SJSA1 (cell line): Measurements from ENCODE around the gene DNAJB11. TPM values are rescaled to one million over a fixed set of nuclear protein-coding genes. Genes with fewer than 3 reads are reported as not detected.
A peak's percentile ranks its signal among the peaks of the same experiment; 100 is the strongest.

Experiments
- DNase-seq, 2 experiments: peaks; one replicate each; pipeline ENCODE4 v3.0.0-alpha.2; 2015 to 2020; ENCODE audit warnings: low spot score in 2 of 2, low read depth in 1 of 2
- H3K27ac ChIP-seq: fragments of 250-450 bp; sonication (Bioruptor Pico); 2 replicates; pipeline ENCODE4 v1.5.1; 2020; ENCODE audit warnings: mild to moderate bottlenecking, moderate library complexity
- H3K27me3 ChIP-seq: fragments of 250-450 bp; sonication (Bioruptor Pico); replicated peaks from 2 replicates; pipeline ENCODE4 v1.5.1; 2020; ENCODE audit warnings: mild to moderate bottlenecking, moderate library complexity
- H3K36me3 ChIP-seq: fragments of 250-450 bp; sonication (Bioruptor Pico); 2 replicates; pipeline ENCODE4 v1.5.1; 2020; ENCODE audit warnings: mild to moderate bottlenecking
- H3K4me1 ChIP-seq: fragments of 250-450 bp; sonication (Bioruptor Pico); replicated peaks from 2 replicates; pipeline ENCODE4 v1.6.1; 2021; ENCODE audit warnings: mild to moderate bottlenecking
- H3K4me3 ChIP-seq: fragments of 250-450 bp; sonication (Bioruptor Pico); 2 replicates; pipeline ENCODE4 v1.5.1; 2020; ENCODE audit warnings: mild to moderate bottlenecking
- H3K9me3 ChIP-seq: fragments of 250-450 bp; sonication (Bioruptor Pico); replicated peaks from 2 replicates; pipeline ENCODE4 v1.5.1; 2020; ENCODE audit warnings: mild to moderate bottlenecking
- total RNA-seq: library from RNA; depleted of rRNA; stranded (reverse); fragments of >200 nt; shearing (Covaris generic); gene quantifications from 2 replicates; pipeline ENCODE4 v1.2.3, GENCODE V29; 2014

DNAJB11 gene
- total RNA-seq, 1 experiment from 2014 or later = 152 TPM

DNA sequence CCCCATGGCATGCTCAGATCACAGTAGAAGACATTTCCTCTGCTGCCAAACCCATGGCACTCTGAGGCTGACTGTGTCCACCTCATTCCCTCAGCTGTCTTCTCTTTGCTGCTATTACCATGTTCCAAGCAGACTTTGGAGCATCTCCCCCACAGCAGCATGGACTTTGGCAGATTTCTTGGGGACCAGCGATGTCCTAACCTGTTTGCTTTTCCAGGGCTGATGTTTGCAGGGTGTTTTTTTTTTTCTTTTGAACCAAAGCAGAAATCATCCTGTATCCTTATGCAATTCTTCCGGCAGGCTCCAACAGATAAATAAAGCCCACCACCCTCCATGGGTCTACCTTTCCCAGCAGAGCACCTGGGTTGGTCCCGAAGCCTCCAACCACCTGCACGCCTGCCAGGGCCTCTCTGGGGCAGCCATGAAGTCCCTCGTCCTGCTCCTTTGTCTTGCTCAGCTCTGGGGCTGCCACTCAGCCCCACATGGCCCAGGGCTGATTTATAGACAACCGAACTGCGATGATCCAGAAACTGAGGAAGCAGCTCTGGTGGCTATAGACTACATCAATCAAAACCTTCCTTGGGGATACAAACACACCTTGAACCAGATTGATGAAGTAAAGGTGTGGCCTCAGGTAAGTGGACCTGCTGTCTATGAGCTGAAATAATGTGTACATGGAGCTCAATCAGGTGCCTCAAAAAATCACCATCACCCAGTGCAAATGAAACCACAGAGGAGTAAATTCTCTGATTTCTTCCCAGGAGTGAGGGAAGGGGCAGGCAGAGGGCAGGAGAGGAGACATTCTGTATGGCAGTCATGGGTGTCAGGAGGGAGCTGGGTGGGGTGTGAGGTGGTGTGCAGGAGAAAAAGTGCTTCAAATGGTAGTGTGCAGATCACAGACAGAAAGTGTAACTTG lies 42.5 kb downstream of the DNAJB11 start, which contains the start of gene AHSG:
Gene AHSG (plus strand): TSS at position 340 of the 916 bp plus-strand sequence. CDS start 82 bp downstream, at position 422.
- no peak for DNase-seq
- H3K4me1 ChIP-seq = peaks cover 11% of the 10 kb centered on the region
- H3K36me3 ChIP-seq = no peaks in the 10 kb centered on the region
- no peak within 1 kb of the TSS for H3K27ac ChIP-seq
- peaks cover 6% of the 10 kb centered on the region for H3K27me3 ChIP-seq
- no peaks in the 10 kb centered on the region for H3K9me3 ChIP-seq
- no peak within 1 kb of the TSS for H3K4me3 ChIP-seq

- Histone ChIP-seq H3K36me3 (no peaks in the 10 kb centered on the region), H3K27me3 (peaks cover 6% of the 10 kb centered on the region), H3K4me3 (no peak overlapping the region), H3K4me1 (peaks cover 11% of the 10 kb centered on the region), H3K9me3 (no peaks in the 10 kb centered on the region), H3K27ac (no peak overlapping the region)
- DNase-seq = no peak
Measured at GRCh38 chr3:186613637-186614265, 43.2 kb downstream of the DNAJB11 start.

GRCh38 chr3:186614266-186614596 lies 43.7 kb downstream of the DNAJB11 start:
- no peaks in the 10 kb centered on the region for H3K36me3 ChIP-seq
- H3K4me1 ChIP-seq = peaks cover 11% of the 10 kb centered on the region
- H3K4me3 ChIP-seq = no peak overlapping the region
- no peaks in the 10 kb centered on the region for H3K9me3 ChIP-seq
- peaks cover 6% of the 10 kb centered on the region for H3K27me3 ChIP-seq
- H3K27ac ChIP-seq = no peak overlapping the region
- no peak for DNase-seq

DNA sequence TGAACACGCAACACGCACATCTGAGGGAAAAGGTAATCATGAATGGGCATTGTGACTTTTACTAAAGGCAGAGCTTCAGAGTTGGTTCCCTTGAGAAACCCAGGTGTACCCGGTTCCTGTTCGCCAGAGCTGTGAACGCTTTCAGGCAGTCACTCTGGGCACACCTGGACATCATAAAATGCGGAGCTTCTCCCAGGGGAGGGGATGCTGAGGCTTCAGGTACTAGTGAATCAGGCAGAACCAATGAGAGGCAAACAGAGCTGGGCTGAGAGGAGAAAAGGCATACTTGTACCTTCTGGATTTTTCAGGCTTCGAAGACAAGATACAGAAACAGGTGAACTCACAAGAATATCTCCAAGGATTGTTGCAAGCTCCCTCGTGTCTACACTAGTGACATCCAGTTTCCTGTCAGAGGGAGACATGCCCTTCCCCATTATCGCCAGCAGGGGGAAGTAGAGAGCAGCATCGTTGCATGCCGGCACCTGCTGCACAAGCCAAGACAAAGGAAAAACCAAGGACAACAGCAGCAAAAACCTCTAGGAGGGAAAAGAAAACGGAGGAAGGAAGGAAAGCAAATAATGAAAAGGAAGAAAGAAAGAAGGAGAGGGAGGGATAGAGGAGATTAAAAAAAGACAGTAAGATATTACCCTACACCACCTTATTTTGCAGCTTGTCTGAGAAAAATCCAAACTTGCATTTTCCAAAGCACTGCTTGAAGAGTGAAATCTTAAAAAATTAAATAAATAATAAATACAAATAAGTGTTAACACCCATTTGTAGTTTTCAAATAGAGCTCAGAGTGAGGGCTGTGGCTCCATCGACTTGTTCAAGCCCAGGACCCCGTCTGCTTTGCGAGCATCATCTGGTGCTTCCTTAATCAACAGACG lies 44.3 kb downstream of the DNAJB11 start:
- no peak overlapping the region for H3K27ac ChIP-seq
- peak; percentile 51 to 55 for DNase-seq
- no peaks in the 10 kb centered on the region for H3K9me3 ChIP-seq
- H3K4me3 ChIP-seq = no peak overlapping the region
- no peaks in the 10 kb centered on the region for H3K36me3 ChIP-seq
- peaks cover 6% of the 10 kb centered on the region for H3K27me3 ChIP-seq
- peaks cover 11% of the 10 kb centered on the region for H3K4me1 ChIP-seq

- Histone ChIP-seq H3K9me3 (no peaks in the 10 kb centered on the region), H3K4me1 (peaks cover 11% of the 10 kb centered on the region), H3K4me3 (no peak overlapping the region), H3K36me3 (no peaks in the 10 kb centered on the region), H3K27me3 (peaks cover 6% of the 10 kb centered on the region), H3K27ac (no peak overlapping the region)
- no peak for DNase-seq
Measured at GRCh38 chr3:186616299-186616617, 45.7 kb downstream of the DNAJB11 start.

DNA sequence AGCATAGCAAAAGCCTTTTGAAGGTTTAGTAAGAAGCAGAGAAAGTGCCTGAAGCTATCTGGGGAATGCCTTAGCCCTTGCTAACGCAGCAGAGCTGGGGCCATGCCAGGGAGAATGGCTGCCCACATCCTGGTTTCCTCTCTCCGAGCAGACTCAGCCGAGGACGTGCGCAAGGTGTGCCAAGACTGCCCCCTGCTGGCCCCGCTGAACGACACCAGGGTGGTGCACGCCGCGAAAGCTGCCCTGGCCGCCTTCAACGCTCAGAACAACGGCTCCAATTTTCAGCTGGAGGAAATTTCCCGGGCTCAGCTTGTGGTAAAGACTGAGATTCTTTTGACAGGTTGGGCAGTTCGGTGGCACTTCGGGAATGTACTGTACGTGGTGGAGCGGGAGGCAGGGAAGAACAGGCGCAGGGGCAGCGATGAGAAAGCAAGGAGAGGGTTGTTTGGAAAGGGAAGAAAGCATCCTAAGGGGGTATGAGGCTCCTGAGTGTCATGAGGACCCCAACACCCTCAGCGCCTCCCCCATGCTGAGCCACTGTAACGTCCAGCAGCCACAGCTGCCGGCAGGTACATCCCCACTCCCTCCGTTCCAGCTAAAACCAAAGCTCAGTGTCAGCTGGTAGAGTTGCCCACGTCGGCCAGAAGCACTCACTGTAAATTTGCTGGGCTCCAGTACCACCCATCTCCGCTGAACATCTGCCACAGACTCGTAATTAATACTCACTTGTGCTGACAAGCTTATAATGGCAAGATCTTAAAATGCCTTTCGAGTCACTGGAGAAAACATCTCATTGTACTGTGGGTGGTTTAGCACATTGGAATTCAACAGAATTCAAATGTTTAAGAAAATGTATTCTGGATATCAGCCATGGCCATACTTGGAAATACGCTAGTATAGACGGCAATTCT lies 46.8 kb downstream of the DNAJB11 start:
- peak; percentile 73 to 89 for DNase-seq
- no peak overlapping the region; the same call in 1 of the 2 replicates for H3K4me3 ChIP-seq
- no peak overlapping the region for H3K27ac ChIP-seq
- H3K27me3 ChIP-seq = peaks cover 6% of the 10 kb centered on the region
- H3K9me3 ChIP-seq = no peaks in the 10 kb centered on the region
- H3K4me1 ChIP-seq = peaks cover 11% of the 10 kb centered on the region
- no peaks in the 10 kb centered on the region for H3K36me3 ChIP-seq

DNA sequence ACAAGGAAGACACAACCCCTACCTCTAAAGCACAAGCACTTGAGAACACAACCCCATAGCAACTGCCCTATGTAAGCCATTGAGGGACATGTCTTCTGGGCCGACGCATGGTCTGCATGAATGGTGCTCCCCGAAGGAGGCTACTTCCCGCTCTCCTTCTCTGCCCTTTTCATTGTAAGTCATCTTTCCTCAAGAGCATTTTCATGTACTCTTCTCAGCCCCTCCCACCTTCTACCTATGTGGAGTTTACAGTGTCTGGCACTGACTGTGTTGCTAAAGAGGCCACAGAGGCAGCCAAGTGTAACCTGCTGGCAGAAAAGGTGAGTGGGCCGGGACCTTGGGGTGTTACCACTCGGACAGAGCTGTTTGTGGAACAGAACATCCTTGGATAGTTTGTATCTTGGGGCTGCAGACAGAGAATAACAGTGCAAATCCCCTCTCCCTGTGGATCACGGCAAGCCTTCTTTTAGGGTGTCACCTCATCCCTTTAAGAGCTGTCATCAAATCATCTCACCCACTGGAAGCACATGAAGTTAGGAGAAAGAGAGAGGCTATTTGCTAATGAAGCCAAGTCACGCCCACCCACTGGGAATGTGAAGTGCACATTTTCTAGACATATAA lies 47.9 kb downstream of the DNAJB11 start:
- Histone ChIP-seq H3K36me3 (no peaks in the 10 kb centered on the region), H3K4me1 (peaks cover 11% of the 10 kb centered on the region), H3K27ac (no peak overlapping the region), H3K27me3 (peaks cover 6% of the 10 kb centered on the region), H3K9me3 (no peaks in the 10 kb centered on the region), H3K4me3 (no peak overlapping the region)
- no peak for DNase-seq

DNA sequence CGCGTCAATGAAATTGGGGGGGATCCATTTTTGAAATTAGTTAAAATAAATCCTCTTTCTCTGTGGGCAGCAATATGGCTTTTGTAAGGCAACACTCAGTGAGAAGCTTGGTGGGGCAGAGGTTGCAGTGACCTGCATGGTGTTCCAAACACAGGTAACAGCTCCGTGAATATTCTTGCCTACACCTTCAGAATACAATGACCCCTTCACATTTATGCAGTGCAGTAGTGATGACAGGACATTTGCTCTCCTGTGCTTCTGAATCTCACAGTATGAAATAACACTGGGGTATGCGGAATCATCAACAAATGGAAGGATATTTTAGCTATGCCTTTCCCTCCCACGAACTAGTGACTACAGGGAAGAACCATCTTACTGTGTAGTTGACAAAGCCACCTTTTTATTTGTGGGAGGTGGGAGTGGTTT lies 49.3 kb downstream of the DNAJB11 start:
- Histone ChIP-seq H3K4me1 (peaks cover 11% of the 10 kb centered on the region), H3K4me3 (no peak overlapping the region), H3K36me3 (no peaks in the 10 kb centered on the region), H3K27me3 (peaks cover 6% of the 10 kb centered on the region), H3K27ac (no peak overlapping the region), H3K9me3 (no peaks in the 10 kb centered on the region)
- DNase-seq = no peak

DNA sequence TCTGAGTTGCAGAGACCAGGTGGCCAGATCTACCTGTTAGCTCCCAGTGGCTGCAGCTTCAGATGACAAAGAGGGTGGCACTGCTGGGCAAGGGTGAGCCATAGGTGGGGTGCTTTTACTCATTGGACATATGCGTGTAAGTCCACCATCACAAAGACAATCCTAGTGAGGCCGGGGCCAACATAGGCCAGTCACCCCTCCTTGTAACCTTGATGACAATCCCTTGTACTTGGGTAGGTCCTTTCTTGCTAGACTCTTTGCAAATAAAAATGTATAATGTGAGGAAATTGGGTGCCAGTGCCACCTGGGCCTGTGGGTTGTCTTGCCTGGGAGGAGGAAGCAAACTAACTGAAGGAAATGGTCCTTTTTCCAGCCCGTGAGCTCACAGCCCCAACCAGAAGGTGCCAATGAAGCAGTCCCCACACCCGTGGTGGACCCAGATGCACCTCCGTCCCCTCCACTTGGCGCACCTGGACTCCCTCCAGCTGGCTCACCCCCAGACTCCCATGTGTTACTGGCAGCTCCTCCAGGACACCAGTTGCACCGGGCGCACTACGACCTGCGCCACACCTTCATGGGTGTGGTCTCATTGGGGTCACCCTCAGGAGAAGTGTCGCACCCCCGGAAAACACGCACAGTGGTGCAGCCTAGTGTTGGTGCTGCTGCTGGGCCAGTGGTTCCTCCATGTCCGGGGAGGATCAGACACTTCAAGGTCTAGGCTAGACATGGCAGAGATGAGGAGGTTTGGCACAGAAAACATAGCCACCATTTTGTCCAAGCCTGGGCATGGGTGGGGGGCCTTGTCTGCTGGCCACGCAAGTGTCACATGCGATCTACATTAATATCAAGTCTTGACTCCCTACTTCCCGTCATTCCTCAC lies 49.9 kb downstream of the DNAJB11 start:
- no peak overlapping the region for H3K27ac ChIP-seq
- H3K4me3 ChIP-seq = no peak overlapping the region
- no peaks in the 10 kb centered on the region for H3K36me3 ChIP-seq
- DNase-seq = no peak
- no peaks in the 10 kb centered on the region for H3K9me3 ChIP-seq
- H3K4me1 ChIP-seq = peaks cover 11% of the 10 kb centered on the region
- H3K27me3 ChIP-seq = peaks cover 6% of the 10 kb centered on the region

- Histone ChIP-seq H3K27ac (no peak overlapping the region), H3K27me3 (peaks cover 6% of the 10 kb centered on the region)
- DNase-seq = no peak
Measured at GRCh38 chr3:186621894-186622650, 51.6 kb downstream of the DNAJB11 start.

DNA sequence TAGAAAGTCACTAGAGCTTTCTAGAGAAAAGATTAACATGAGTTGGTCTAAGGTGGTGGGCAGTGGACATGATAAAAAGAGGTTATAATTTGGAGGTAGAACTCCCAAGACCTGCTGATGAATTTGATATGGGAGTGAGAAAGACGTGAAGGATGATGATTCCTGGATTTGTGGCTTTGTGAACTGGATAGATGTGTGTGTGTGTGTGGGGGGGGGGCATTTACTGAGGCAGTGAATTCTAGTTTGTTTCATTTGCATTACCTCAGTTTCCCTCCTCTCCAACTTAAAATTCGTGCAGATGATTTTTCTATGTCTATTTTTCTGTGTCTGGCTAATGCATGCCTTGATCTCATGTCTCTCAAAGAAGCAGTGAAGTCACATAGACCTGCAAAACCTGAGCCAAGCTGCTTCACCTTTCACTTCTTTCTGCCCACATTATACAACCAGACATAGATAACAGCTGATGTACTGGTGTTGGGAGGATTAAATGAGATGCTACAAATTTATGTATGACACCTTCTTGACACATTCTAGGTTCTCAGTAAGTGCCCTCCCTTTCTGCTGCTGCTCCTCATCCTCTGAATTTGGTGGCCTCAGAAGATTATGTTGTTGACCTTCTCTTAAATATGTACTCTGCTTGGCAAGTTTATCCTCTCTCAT lies 52.3 kb downstream of the DNAJB11 start:
- Histone ChIP-seq H3K4me1 (no peaks in the 10 kb centered on the region; the same call in 1 of the 2 replicates), H3K27ac (no peak overlapping the region), H3K36me3 (no peaks in the 10 kb centered on the region), H3K27me3 (peaks cover 1% of the 10 kb centered on the region), H3K4me3 (no peak overlapping the region), H3K9me3 (no peaks in the 10 kb centered on the region)
- no peak for DNase-seq

More at GRCh38 chr3:186621894-186622650, 51.6 kb downstream of the DNAJB11 start:
- no peaks in the 10 kb centered on the region for H3K36me3 ChIP-seq
- no peak overlapping the region for H3K4me3 ChIP-seq
- no peaks in the 10 kb centered on the region for H3K9me3 ChIP-seq
- peaks cover 6% of the 10 kb centered on the region for H3K4me1 ChIP-seq
